K562 (cell line): ENCODE data around the gene TMEM217. TPM values are rescaled to one million over a fixed set of nuclear protein-coding genes. Genes with fewer than 3 reads are reported as not detected.

Experiments
- CBX1 ChIP-seq: sonication (generic); IDR thresholded peaks from 2 replicates; pipeline ENCODE4 v1.6.1; 2016; ENCODE audit warnings: antibody characterized with exemption, low read depth, mild to moderate bottlenecking
- DPF2 ChIP-seq: fragments of 450-650 bp; IDR thresholded peaks from 2 replicates; pipeline ENCODE4 v1.6.1; 2016
- GABPA ChIP-seq: fragments of 200-800 bp; sonication (Bioruptor generic); conservative IDR thresholded peaks from 2 replicates; pipeline ENCODE4 v1.6.1; 2016; ENCODE audit warnings: low read depth, missing genetic modification characterization, missing compliant biosample characterization
- HDAC3 ChIP-seq: fragments of 450-650 bp; IDR thresholded peaks from 2 replicates; pipeline ENCODE4 v1.6.1; 2018; ENCODE audit warnings: borderline replicate concordance, mild to moderate bottlenecking, moderate library complexity; ENCODE audit not compliant: partially characterized antibody
- LEF1 ChIP-seq: fragments of 450-650 bp; IDR thresholded peaks from 2 replicates; pipeline ENCODE4 v1.6.1; 2016; ENCODE audit warnings: mild to moderate bottlenecking
- MCM7 ChIP-seq, 2 experiments: fragments of 450-650 bp; IDR thresholded peaks; 2 replicates each; pipeline ENCODE4 v1.6.1; 2016 to 2018
- NBN ChIP-seq: fragments of 450-650 bp; IDR thresholded peaks from 2 replicates; pipeline ENCODE4 v1.6.1; 2016; ENCODE audit warnings: low read depth, mild to moderate bottlenecking
- NCOR1 ChIP-seq: fragments of 450-650 bp; IDR thresholded peaks from 2 replicates; pipeline ENCODE4 v1.6.1; 2016; ENCODE audit warnings: mild to moderate bottlenecking, moderate library complexity
- NR2C2 ChIP-seq, 2 experiments: fragments of 200-800 bp in 1 of 2; sonication (Bioruptor generic) in 1 of 2; sonication (generic) in 1 of 2; formaldehyde crosslinking in 1 of 2; IDR thresholded peaks; 2 replicates each; pipeline versions ENCODE4 v1.6.1 to v1.8.0; 2016 to 2022; ENCODE audit warnings: mild to moderate bottlenecking in 1 of 2, missing compliant biosample characterization in 1 of 2, missing genetic modification characterization in 1 of 2, missing genetic modification reagents in 1 of 2
- SMAD4 ChIP-seq: fragments of 250-450 bp; sonication (Bioruptor Pico); conservative IDR thresholded peaks from 2 replicates; pipeline ENCODE4 v1.8.0; 2021; ENCODE audit warnings: inconsistent platforms, mild to moderate bottlenecking, moderate library complexity
- SMARCE1 ChIP-seq: fragments of 450-650 bp; IDR thresholded peaks from 2 replicates; pipeline ENCODE4 v1.7.1; 2016; ENCODE audit warnings: mild to moderate bottlenecking
- TBL1XR1 ChIP-seq, 2 experiments: IDR thresholded peaks; 2 replicates each; pipeline ENCODE4 v1.6.1; 2012; ENCODE audit warnings: improper control_type of control experiment in 2 of 2, low read length in 2 of 2, mild to moderate bottlenecking in 1 of 2
- ZFP1 ChIP-seq: fragments of 450-650 bp; formaldehyde crosslinking; IDR thresholded peaks from 2 replicates; pipeline ENCODE4 v1.4.0; 2020; ENCODE audit warnings: mild to moderate bottlenecking, mixed read lengths
- ZNF668 ChIP-seq: fragments of 250-450 bp; sonication (Bioruptor Pico); IDR thresholded peaks from 2 replicates; pipeline ENCODE4 v1.8.0; 2022; ENCODE audit warnings: mild to moderate bottlenecking, inconsistent platforms
- polyA plus RNA-seq, 8 experiments: library from polyadenylated mRNA; depleted of rRNA in 4 of 8; stranded (reverse) in 5 of 8; unstranded in 3 of 8; fragments of >200 nt; fragmentation: Nextera tagmentation in 2 of 8; fragmentation: Illumina TruSeq in 1 of 8; extraction: Ambion mirVana in 2 of 8; extraction: Trizol in 1 of 8; gene quantifications; 2 replicates each; pipeline versions ENCODE4 v1.2.1 to v1.2.3, GENCODE V29; 2011 to 2014; ENCODE audit warnings: inconsistent platforms in 1 of 8, missing spikeins in 1 of 8
- total RNA-seq, 7 experiments: library from RNA; depleted of rRNA in 6 of 7; stranded (reverse); fragments of >200 nt in 6 of 7; fragmentation: Illumina TruSeq in 2 of 7; extraction: Trizol in 2 of 7; gene quantifications; 2 replicates each; pipeline versions ENCODE4 v1.2.1 to v1.2.3, GENCODE V29; 2011 to 2021; ENCODE audit warnings: low replicate concordance in 1 of 7
- TF ChIP-seq, protein P1 (sequence below), 2 experiments: fragments of 450-650 bp in 1 of 2; sonication (generic) in 1 of 2; formaldehyde crosslinking in 1 of 2; IDR thresholded peaks; 2 replicates each; pipeline versions ENCODE4 v1.7.1 to v1.9.0; 2016 to 2022; ENCODE audit warnings: inconsistent platforms in 1 of 2, mild to moderate bottlenecking in 1 of 2, missing genetic modification reagents in 1 of 2
- TF ChIP-seq, protein P2 (sequence below), 3 experiments: IDR thresholded peaks in 2 of 3; conservative IDR thresholded peaks in 1 of 3; 2 replicates each; pipeline ENCODE4 v1.5.1; 2011 to 2012; ENCODE audit warnings: low read length in 3 of 3, mild to moderate bottlenecking in 3 of 3, control low read depth in 2 of 3, improper control_type of control experiment in 1 of 3, inconsistent platforms in 1 of 3, low read depth in 1 of 3, mixed read lengths in 1 of 3, moderate library complexity in 1 of 3; ENCODE audit not compliant: insufficient read depth in 2 of 3

The TMEM217 gene
- total and polyA plus RNA-seq, 9 of the 15 experiments (the other 6 are each of a cell fraction or from before 2014, with no cell fraction given) = 1.3 to 8.0 (median 1.9) TPM

DNA sequence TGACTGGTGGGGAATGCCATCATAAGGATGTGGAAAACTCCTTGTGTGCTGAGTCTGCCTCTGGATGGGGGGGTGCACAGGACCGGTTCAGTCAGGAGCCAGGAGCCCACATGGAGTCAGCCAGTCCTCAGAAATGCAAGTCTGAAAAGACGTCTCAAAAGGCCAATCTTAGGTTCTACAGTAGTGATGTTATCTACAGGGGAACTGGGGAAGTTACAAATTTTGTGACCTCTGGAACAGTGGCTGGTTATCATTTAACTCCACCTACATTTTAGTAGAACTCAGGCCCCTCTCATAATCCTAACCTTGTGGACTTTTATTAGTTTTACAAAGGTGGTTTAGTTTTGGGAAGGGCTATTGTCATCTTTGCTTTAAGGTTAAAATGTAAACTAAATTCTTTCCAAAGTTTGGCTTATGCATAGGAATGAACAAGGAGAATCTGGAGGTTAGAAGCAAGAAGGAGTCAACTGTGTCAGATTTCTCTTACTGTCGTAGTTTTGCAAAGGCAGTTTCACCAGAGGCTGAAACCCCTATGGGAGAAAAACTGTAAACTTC lies 14.1 kb downstream of the TMEM217 start (continued):
- TF ChIP-seq, protein P1, sequence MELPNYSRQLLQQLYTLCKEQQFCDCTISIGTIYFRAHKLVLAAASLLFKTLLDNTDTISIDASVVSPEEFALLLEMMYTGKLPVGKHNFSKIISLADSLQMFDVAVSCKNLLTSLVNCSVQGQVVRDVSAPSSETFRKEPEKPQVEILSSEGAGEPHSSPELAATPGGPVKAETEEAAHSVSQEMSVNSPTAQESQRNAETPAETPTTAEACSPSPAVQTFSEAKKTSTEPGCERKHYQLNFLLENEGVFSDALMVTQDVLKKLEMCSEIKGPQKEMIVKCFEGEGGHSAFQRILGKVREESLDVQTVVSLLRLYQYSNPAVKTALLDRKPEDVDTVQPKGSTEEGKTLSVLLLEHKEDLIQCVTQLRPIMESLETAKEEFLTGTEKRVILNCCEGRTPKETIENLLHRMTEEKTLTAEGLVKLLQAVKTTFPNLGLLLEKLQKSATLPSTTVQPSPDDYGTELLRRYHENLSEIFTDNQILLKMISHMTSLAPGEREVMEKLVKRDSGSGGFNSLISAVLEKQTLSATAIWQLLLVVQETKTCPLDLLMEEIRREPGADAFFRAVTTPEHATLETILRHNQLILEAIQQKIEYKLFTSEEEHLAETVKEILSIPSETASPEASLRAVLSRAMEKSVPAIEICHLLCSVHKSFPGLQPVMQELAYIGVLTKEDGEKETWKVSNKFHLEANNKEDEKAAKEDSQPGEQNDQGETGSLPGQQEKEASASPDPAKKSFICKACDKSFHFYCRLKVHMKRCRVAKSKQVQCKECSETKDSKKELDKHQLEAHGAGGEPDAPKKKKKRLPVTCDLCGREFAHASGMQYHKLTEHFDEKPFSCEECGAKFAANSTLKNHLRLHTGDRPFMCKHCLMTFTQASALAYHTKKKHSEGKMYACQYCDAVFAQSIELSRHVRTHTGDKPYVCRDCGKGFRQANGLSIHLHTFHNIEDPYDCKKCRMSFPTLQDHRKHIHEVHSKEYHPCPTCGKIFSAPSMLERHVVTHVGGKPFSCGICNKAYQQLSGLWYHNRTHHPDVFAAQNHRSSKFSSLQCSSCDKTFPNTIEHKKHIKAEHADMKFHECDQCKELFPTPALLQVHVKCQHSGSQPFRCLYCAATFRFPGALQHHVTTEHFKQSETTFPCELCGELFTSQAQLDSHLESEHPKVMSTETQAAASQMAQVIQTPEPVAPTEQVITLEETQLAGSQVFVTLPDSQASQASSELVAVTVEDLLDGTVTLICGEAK (IDR thresholded peaks at IDR 0.05) = no peak
- TF ChIP-seq, protein P1 (CRISPR knock-in tag; IDR thresholded peaks at IDR 0.05) = no peak
- TF ChIP-seq ZFP1 (CRISPR knock-in tag) (no peak), CBX1 (no peak), LEF1 (peak; percentile 70; the same call in 1 of the 2 replicates), SMAD4 (peak; percentile 87), HDAC3 (peak; percentile 21), GABPA (tag) (no peak), SMARCE1 (peak; percentile 70; the same call in 1 of the 2 replicates), NR2C2 (CRISPR knock-in tag; IDR thresholded peaks at IDR 0.05) (no peak), NR2C2 (tag; IDR thresholded peaks at IDR 0.05) (no peak; the same call in 1 of the 2 replicates), NBN (peak; percentile 81; the same call in 1 of the 2 replicates), NCOR1 (peak; percentile 63), ZNF668 (CRISPR knock-in tag) (0 out of 2 replicates have a peak, but pooled peaks have one; percentile 22), TBL1XR1 (IDR thresholded peaks at IDR 0.05; ENCODE audit: low read length in 2 of 2) (peak in 1 of 2 experiments; percentile 63; a peak in 1 of 4 replicates), DPF2 (peak; percentile 82), MCM7 (IDR thresholded peaks at IDR 0.05) (no peak)
- TF ChIP-seq, protein P2, sequence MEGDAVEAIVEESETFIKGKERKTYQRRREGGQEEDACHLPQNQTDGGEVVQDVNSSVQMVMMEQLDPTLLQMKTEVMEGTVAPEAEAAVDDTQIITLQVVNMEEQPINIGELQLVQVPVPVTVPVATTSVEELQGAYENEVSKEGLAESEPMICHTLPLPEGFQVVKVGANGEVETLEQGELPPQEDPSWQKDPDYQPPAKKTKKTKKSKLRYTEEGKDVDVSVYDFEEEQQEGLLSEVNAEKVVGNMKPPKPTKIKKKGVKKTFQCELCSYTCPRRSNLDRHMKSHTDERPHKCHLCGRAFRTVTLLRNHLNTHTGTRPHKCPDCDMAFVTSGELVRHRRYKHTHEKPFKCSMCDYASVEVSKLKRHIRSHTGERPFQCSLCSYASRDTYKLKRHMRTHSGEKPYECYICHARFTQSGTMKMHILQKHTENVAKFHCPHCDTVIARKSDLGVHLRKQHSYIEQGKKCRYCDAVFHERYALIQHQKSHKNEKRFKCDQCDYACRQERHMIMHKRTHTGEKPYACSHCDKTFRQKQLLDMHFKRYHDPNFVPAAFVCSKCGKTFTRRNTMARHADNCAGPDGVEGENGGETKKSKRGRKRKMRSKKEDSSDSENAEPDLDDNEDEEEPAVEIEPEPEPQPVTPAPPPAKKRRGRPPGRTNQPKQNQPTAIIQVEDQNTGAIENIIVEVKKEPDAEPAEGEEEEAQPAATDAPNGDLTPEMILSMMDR (IDR thresholded peaks at IDR 0.05 in 2 of 3, conservative IDR thresholded peaks at IDR 0.05 in 1 of 3; ENCODE audit: insufficient read depth in 2 of 3, low read depth in 1 of 3, low read length in 3 of 3) = peak in 1 of 3 experiments; percentile 2; a peak in 1 of 6 replicates
